Loucy (cell line): ENCODE measurements around the gene FEM1A.

Experiments used
- H2AFZ ChIP-seq: fragments of 200-600 bp; sonication (generic); 2 replicates; pipeline ENCODE4 v1.6.0; 2016; ENCODE audit warnings: antibody characterized with exemption, mild to moderate bottlenecking, low read length, moderate library complexity
- H3F3A ChIP-seq: fragments of 200-600 bp; 2 replicates; pipeline ENCODE4 v1.6.0; 2016; ENCODE audit warnings: antibody characterized with exemption, low read depth, mild to moderate bottlenecking
- H3K27me3 ChIP-seq: fragments of 200-600 bp; sonication (generic); 2 replicates; pipeline ENCODE4 v1.6.1; 2014; ENCODE audit warnings: low read length, mild to moderate bottlenecking; ENCODE audit not compliant: insufficient read depth, poor library complexity, severe bottlenecking
- H3K36me3 ChIP-seq: fragments of 200-600 bp; sonication (generic); 2 replicates; pipeline ENCODE4 v1.6.1; 2016; ENCODE audit warnings: low read length; ENCODE audit not compliant: insufficient read depth
- H3K4me1 ChIP-seq: fragments of 200-600 bp; sonication (generic); 2 replicates; pipeline ENCODE4 v1.5.1; 2014; ENCODE audit warnings: low read length, mild to moderate bottlenecking; ENCODE audit not compliant: insufficient read depth, poor library complexity, severe bottlenecking
- H3K4me2 ChIP-seq: fragments of 200-600 bp; sonication (generic); 2 replicates; pipeline ENCODE4 v1.6.0; 2014; ENCODE audit warnings: antibody characterized with exemption, low read length, low read depth, mild to moderate bottlenecking; ENCODE audit not compliant: poor library complexity, severe bottlenecking
- H3K4me3 ChIP-seq: fragments of 200-600 bp; sonication (generic); 2 replicates; pipeline ENCODE4 v1.5.1; 2014; ENCODE audit warnings: low read length, mild to moderate bottlenecking, mixed read lengths; ENCODE audit not compliant: poor library complexity, severe bottlenecking
- H3K79me2 ChIP-seq: fragments of 200-600 bp; sonication (generic); 2 replicates; pipeline ENCODE4 v1.6.1; 2014; ENCODE audit warnings: low read length; ENCODE audit not compliant: insufficient read depth
- H3K9ac ChIP-seq: fragments of 200-600 bp; sonication (generic); 2 replicates; pipeline ENCODE4 v1.6.0; 2014; ENCODE audit warnings: mild to moderate bottlenecking, low read depth, low read length, moderate library complexity; ENCODE audit not compliant: poor library complexity, severe bottlenecking
- H3K9me2 ChIP-seq: fragments of 200-600 bp; sonication (generic); replicated peaks from 2 replicates; pipeline ENCODE4 v1.6.1; 2016; ENCODE audit warnings: low read depth, low read length, mixed read lengths
- H3K9me3 ChIP-seq: fragments of 200-600 bp; sonication (generic); 2 replicates; pipeline ENCODE4 v1.6.1; 2014; ENCODE audit warnings: mild to moderate bottlenecking, antibody characterized with exemption, low read length, low read depth; ENCODE audit not compliant: insufficient read depth
- H4K20me1 ChIP-seq: fragments of 200-600 bp; sonication (generic); 2 replicates; pipeline ENCODE4 v1.6.0; 2014; ENCODE audit warnings: antibody characterized with exemption, low read length, mild to moderate bottlenecking; ENCODE audit not compliant: insufficient read depth, poor library complexity, severe bottlenecking
- EZH2phosphoT487 ChIP-seq: fragments of 200-600 bp; IDR thresholded peaks from 2 replicates; pipeline ENCODE4 v1.6.1; 2018; ENCODE audit warnings: antibody characterized with exemption, mild to moderate bottlenecking, moderate library complexity, borderline replicate concordance
- TF ChIP-seq, protein P1 (sequence below): fragments of 200-600 bp; sonication (generic); conservative IDR thresholded peaks from 2 replicates; pipeline ENCODE4 v1.5.1; 2014; ENCODE audit warnings: mild to moderate bottlenecking, antibody characterized with exemption, low read length

The FEM1A gene

DNA sequence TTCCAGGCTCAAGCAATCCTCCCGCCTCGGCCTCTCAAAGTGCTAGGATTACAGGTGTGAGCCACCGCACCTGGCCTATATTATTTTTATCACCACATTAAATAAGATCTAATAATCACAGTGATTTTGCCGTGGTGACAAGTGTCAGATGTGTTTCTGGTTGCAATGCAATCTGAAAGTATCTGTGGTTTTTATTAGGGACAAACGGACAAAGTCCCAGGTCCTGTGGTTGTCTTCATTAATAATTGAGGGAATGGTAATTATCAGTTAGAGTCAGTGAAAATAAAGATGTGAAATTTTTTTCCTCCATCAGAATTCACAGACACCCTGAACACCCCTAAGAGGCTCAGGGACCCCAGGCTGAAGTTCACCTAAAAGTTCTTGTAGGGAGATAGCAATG lies 41.2 kb downstream of the FEM1A start:
- Histone ChIP-seq H3K4me2 (no peak overlapping the region), H3K27me3 (no peaks in the 10 kb centered on the region), H3K4me3 (no peak overlapping the region), H2AFZ (no peak overlapping the region), H4K20me1 (peaks cover 4% of the 10 kb centered on the region), H3K9me3 (no peaks in the 10 kb centered on the region), H3K4me1 (peaks cover 10% of the 10 kb centered on the region), H3K36me3 (peaks cover 5% of the 10 kb centered on the region; the same call in 1 of the 2 replicates), H3K79me2 (peaks cover 19% of the 10 kb centered on the region), H3K9me2 (no peaks in the 10 kb centered on the region), H3F3A (0 out of 2 replicates have a peak, but pooled peaks cover 3% of the 10 kb centered on the region), H3K9ac (no peak overlapping the region)
- TF ChIP-seq EZH2phosphoT487: no peak
- TF ChIP-seq, protein P1, sequence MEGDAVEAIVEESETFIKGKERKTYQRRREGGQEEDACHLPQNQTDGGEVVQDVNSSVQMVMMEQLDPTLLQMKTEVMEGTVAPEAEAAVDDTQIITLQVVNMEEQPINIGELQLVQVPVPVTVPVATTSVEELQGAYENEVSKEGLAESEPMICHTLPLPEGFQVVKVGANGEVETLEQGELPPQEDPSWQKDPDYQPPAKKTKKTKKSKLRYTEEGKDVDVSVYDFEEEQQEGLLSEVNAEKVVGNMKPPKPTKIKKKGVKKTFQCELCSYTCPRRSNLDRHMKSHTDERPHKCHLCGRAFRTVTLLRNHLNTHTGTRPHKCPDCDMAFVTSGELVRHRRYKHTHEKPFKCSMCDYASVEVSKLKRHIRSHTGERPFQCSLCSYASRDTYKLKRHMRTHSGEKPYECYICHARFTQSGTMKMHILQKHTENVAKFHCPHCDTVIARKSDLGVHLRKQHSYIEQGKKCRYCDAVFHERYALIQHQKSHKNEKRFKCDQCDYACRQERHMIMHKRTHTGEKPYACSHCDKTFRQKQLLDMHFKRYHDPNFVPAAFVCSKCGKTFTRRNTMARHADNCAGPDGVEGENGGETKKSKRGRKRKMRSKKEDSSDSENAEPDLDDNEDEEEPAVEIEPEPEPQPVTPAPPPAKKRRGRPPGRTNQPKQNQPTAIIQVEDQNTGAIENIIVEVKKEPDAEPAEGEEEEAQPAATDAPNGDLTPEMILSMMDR: no peak

- Histone ChIP-seq H3K4me2 (no peak overlapping the region), H2AFZ (no peak overlapping the region), H3K36me3 (peaks cover 41% of the 10 kb centered on the region; the same call in 1 of the 2 replicates), H3K79me2 (no peaks in the 10 kb centered on the region), H3K4me1 (no peaks in the 10 kb centered on the region), H3F3A (no peaks in the 10 kb centered on the region), H3K9me2 (no peaks in the 10 kb centered on the region), H3K9ac (no peak overlapping the region), H3K27me3 (no peaks in the 10 kb centered on the region), H3K9me3 (no peaks in the 10 kb centered on the region), H3K4me3 (no peak overlapping the region), H4K20me1 (no peaks in the 10 kb centered on the region)
- TF ChIP-seq, protein P1: no peak
- no peak for TF ChIP-seq EZH2phosphoT487
Measured at GRCh38 chr19:4839192-4839591, 47.7 kb downstream of the FEM1A start.

- no peak overlapping the region for H3K4me2 ChIP-seq
- peaks cover 55% of the 10 kb centered on the region; the same call in 1 of the 2 replicates for H3K36me3 ChIP-seq
- no peak overlapping the region for H3K4me3 ChIP-seq
- no peaks in the 10 kb centered on the region for H3F3A ChIP-seq
- no peaks in the 10 kb centered on the region for H3K4me1 ChIP-seq
- H3K9me3 ChIP-seq: no peaks in the 10 kb centered on the region
- H4K20me1 ChIP-seq: no peaks in the 10 kb centered on the region
- H2AFZ ChIP-seq: no peak overlapping the region
- no peaks in the 10 kb centered on the region for H3K27me3 ChIP-seq
- no peak overlapping the region for H3K9ac ChIP-seq
- H3K9me2 ChIP-seq: no peaks in the 10 kb centered on the region
- no peaks in the 10 kb centered on the region for H3K79me2 ChIP-seq
- TF ChIP-seq, protein P1: no peak
- TF ChIP-seq EZH2phosphoT487: no peak
Measured at GRCh38 chr19:4843647-4843965, 52.1 kb downstream of the FEM1A start.
